NCI-H146 treated with DMSO at 0.1 percent for 48 hours (cell line): ENCODE data around the gene GNAO1.

Experiments
- DNase-seq: peaks from one replicate; lab custom pipeline; 2025; ENCODE audit not compliant: unreplicated experiment; lab: John Stamatoyannopoulos, UW

Gene GNAO1

GRCh38 chr16:56346131-56346890 is 155.0 kb downstream of the GNAO1 start:
- DNase-seq: no peak

- no peak for DNase-seq
These were observed 155.9 kb downstream of the GNAO1 start for GRCh38 chr16:56347166-56347565.

- no peak for DNase-seq
These were observed 156.4 kb downstream of the GNAO1 start for GRCh38 chr16:56347670-56348069.

GRCh38 chr16:56348168-56349085 is 157.1 kb downstream of the GNAO1 start:
- DNase-seq: no peak

- DNase-seq: no peak
These were observed 157.8 kb downstream of the GNAO1 start for GRCh38 chr16:56349086-56349415.

GRCh38 chr16:56349711-56350161 is 158.4 kb downstream of the GNAO1 start:
- no peak for DNase-seq

GRCh38 chr16:56350491-56351405 is 159.5 kb downstream of the GNAO1 start:
- DNase-seq: no peak

- no peak for DNase-seq
These were observed 160.2 kb downstream of the GNAO1 start for GRCh38 chr16:56351481-56351880.

GRCh38 chr16:56352351-56353053 is 161.2 kb downstream of the GNAO1 start:
- no peak for DNase-seq

GRCh38 chr16:56353054-56353921 is 162.0 kb downstream of the GNAO1 start:
- DNase-seq: no peak

GRCh38 chr16:56354016-56354415 is 162.7 kb downstream of the GNAO1 start:
- DNase-seq: no peak

- DNase-seq: no peak
These were observed 163.5 kb downstream of the GNAO1 start for GRCh38 chr16:56354746-56355145.

- no peak for DNase-seq
These were observed 163.9 kb downstream of the GNAO1 start for GRCh38 chr16:56355221-56355620.

GRCh38 chr16:56355786-56356275 is 164.5 kb downstream of the GNAO1 start:
- DNase-seq: no peak

GRCh38 chr16:56356276-56357240 is 165.3 kb downstream of the GNAO1 start:
- no peak for DNase-seq

GRCh38 chr16:56357241-56357764 is 166.0 kb downstream of the GNAO1 start:
- DNase-seq: no peak

GRCh38 chr16:56357765-56358322 is 166.6 kb downstream of the GNAO1 start:
- no peak for DNase-seq
